Measurements from ENCODE around the gene ADCY2. TPM values are rescaled to one million over a fixed set of nuclear protein-coding genes. Genes with fewer than 3 reads are reported as not detected.

ADCY2 gene
- total RNA-seq, 1 experiment from 2014 or later = not detected

DNA sequence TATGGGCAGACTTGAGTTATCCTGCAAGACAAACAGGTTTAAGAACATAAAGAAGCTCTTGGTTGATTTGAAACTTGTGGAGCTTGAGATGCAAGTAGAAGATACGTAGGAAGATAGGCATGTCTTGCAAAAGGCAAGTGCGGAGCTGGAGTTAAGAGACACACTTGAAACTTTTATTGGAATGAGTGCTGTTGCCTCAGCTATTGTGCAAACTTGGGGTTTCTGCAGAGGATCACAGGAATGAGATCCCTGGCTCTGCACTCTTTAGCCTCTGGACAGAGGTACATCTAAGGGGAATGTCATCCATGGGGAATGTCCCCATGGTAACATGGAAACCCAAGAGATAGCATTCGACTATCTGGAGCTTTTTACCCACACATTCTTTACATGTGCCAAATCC lies 121.1 kb downstream of the ADCY2 start:
- Mint-ChIP-seq H3K9me3 (ENCODE audit: unreplicated experiment) (peaks cover 9% of the 10 kb centered on the region), H3K4me3 (ENCODE audit: unreplicated experiment) (no peak overlapping the region), H3K4me1 (ENCODE audit: insufficient read depth, unreplicated experiment) (no peaks in the 10 kb centered on the region), H3K27me3 (ENCODE audit: insufficient read depth, unreplicated experiment) (peaks cover 12% of the 10 kb centered on the region), H3K36me3 (ENCODE audit: insufficient read depth, unreplicated experiment) (no peaks in the 10 kb centered on the region), H3K27ac (ENCODE audit: low read depth, unreplicated experiment) (no peak overlapping the region)
- intact Hi-C loops (cut with micrococcal nuclease) = no loop called here
- no peak for DNase-seq (ENCODE audit: unreplicated experiment)
- CTCF ChIA-PET = no interaction called here
- BruUV-seq (replicated peaks) = no TSS peak
- TF ChIP-seq, protein P1, sequence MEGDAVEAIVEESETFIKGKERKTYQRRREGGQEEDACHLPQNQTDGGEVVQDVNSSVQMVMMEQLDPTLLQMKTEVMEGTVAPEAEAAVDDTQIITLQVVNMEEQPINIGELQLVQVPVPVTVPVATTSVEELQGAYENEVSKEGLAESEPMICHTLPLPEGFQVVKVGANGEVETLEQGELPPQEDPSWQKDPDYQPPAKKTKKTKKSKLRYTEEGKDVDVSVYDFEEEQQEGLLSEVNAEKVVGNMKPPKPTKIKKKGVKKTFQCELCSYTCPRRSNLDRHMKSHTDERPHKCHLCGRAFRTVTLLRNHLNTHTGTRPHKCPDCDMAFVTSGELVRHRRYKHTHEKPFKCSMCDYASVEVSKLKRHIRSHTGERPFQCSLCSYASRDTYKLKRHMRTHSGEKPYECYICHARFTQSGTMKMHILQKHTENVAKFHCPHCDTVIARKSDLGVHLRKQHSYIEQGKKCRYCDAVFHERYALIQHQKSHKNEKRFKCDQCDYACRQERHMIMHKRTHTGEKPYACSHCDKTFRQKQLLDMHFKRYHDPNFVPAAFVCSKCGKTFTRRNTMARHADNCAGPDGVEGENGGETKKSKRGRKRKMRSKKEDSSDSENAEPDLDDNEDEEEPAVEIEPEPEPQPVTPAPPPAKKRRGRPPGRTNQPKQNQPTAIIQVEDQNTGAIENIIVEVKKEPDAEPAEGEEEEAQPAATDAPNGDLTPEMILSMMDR (IDR thresholded peaks at IDR 0.05; ENCODE audit: unreplicated experiment) = no peak
- POLR2A ChIA-PET = no interaction called here

DNA sequence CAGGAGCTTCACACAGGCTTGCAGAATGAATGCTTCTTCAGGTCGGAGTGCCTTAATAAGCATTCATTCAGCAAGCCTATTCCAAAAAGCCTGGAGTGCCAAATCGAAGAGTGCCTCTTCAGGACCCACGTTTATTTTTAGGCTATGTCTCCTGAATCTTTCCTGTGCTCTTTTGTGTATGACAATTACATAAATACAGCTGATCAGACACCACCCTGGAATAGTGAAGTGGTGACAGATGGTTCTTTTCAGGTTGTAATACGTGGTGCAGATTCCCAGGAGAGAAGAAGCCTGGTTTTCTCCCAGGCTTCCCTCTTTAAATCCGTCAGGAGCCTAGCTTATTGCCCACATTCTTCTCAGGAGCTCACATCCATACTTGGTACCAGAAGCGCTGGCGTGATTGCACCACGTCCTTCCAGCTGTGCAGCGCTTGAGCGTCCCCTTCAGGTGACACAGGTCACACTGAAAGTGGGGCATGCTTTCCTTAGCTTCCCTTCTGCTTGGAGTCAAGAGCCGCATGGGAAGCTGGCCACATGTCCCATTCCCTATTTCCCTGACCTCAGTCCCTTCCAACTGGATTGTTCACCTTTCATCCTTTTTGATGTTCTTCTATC lies 123.1 kb downstream of the ADCY2 start:
- Mint-ChIP-seq H3K9me3 (ENCODE audit: unreplicated experiment) (no peaks in the 10 kb centered on the region), H3K4me1 (ENCODE audit: insufficient read depth, unreplicated experiment) (no peaks in the 10 kb centered on the region), H3K36me3 (ENCODE audit: insufficient read depth, unreplicated experiment) (no peaks in the 10 kb centered on the region), H3K27ac (ENCODE audit: low read depth, unreplicated experiment) (no peak overlapping the region), H3K27me3 (ENCODE audit: insufficient read depth, unreplicated experiment) (no peaks in the 10 kb centered on the region), H3K4me3 (ENCODE audit: unreplicated experiment) (no peak overlapping the region)
- intact Hi-C loops (cut with micrococcal nuclease) = no loop called here
- TF ChIP-seq, protein P1 (IDR thresholded peaks at IDR 0.05; ENCODE audit: unreplicated experiment) = no peak
- CTCF ChIA-PET = no interaction called here
- no TSS peak for BruUV-seq (replicated peaks)
- DNase-seq (ENCODE audit: unreplicated experiment) = no peak
- POLR2A ChIA-PET = no interaction called here

DNA sequence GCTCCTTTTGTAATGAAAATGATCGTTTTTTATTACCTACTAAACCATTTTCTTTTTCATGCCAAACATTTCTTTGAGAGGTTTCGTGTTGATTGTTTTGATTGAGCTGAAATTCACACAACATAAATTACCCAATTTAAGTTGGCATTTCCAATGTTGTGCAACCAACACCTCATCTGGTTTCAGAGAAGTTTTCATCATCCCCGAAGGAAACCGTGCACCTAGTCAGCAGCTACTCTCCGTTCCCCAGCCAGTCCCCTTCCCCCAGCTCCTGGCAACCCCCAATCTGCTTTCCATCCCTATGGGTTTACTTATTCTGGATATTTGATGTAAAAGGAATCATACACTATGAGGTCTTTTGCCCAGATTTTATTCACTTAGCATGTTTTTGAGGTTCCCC lies 123.6 kb downstream of the ADCY2 start:
- TF ChIP-seq, protein P1 (IDR thresholded peaks at IDR 0.05; ENCODE audit: unreplicated experiment) = no peak
- no peak for DNase-seq (ENCODE audit: unreplicated experiment)
- no peaks in the 10 kb centered on the region for H3K4me1 Mint-ChIP-seq (ENCODE audit: insufficient read depth, unreplicated experiment)
- no peak overlapping the region for H3K27ac Mint-ChIP-seq (ENCODE audit: low read depth, unreplicated experiment)
- ChIA-PET CTCF (no interaction called here), POLR2A (no interaction called here)
- intact Hi-C loops (cut with micrococcal nuclease) = no loop called here
- BruUV-seq (replicated peaks) = no TSS peak
- H3K4me3 Mint-ChIP-seq (ENCODE audit: unreplicated experiment) = no peak overlapping the region
- no peaks in the 10 kb centered on the region for H3K27me3 Mint-ChIP-seq (ENCODE audit: insufficient read depth, unreplicated experiment)
- no peaks in the 10 kb centered on the region for H3K9me3 Mint-ChIP-seq (ENCODE audit: unreplicated experiment)
- H3K36me3 Mint-ChIP-seq (ENCODE audit: insufficient read depth, unreplicated experiment) = no peaks in the 10 kb centered on the region

DNA sequence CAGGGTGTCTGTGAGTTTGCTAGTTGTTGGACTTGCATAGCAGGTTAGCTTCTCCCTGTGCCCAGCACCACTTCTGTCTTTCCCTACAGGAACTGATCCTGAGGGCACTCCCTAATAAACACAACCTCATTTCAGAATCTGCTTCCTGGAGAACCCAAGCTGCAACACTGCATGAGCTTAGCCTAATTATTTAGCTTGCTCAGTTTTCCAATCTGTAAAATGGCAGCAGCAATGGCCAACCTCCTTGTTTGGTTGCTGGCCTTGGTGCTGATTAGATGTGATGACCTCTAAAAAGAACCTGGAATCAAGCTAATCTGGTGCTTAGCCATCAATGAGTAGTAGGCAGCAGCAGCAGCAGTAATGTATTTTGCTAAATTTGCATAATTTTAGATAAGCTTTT lies 133.9 kb downstream of the ADCY2 start:
- BruUV-seq (replicated peaks) = no TSS peak
- DNase-seq (ENCODE audit: unreplicated experiment) = no peak
- no peak overlapping the region for H3K27ac Mint-ChIP-seq (ENCODE audit: low read depth, unreplicated experiment)
- peaks cover 10% of the 10 kb centered on the region for H3K27me3 Mint-ChIP-seq (ENCODE audit: insufficient read depth, unreplicated experiment)
- no peaks in the 10 kb centered on the region for H3K4me1 Mint-ChIP-seq (ENCODE audit: insufficient read depth, unreplicated experiment)
- H3K9me3 Mint-ChIP-seq (ENCODE audit: unreplicated experiment) = peaks cover 23% of the 10 kb centered on the region
- H3K36me3 Mint-ChIP-seq (ENCODE audit: insufficient read depth, unreplicated experiment) = no peaks in the 10 kb centered on the region
- intact Hi-C loops (cut with micrococcal nuclease) = no loop called here
- ChIA-PET POLR2A (no interaction called here), CTCF (no interaction called here)
- H3K4me3 Mint-ChIP-seq (ENCODE audit: unreplicated experiment) = no peak overlapping the region
- TF ChIP-seq, protein P1 (IDR thresholded peaks at IDR 0.05; ENCODE audit: unreplicated experiment) = no peak

All from MCF 10A (cell line).